Measurements from ENCODE around the gene MACROD2.

DNA sequence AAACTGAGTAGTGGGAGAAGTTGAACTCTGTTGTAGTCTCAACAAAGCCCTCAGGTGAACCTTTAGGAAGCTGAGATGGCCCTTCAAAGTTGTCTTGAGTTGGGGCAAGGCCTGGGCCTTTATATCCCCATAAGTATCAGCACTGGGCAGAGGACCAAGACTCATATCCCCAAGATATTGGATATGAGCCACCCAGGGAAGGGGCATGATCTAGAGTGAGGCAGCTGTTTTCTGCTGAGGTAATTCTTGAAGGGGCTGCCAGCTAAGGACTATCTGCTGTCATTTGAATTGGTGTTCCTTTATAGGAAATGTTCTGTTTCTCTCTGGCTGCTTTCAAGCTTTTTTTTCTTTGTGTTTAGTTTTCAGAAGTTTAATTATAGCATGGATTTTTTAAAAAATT, 482.8 kb downstream of the MACROD2 start:
- TF ChIP-seq, protein P1, sequence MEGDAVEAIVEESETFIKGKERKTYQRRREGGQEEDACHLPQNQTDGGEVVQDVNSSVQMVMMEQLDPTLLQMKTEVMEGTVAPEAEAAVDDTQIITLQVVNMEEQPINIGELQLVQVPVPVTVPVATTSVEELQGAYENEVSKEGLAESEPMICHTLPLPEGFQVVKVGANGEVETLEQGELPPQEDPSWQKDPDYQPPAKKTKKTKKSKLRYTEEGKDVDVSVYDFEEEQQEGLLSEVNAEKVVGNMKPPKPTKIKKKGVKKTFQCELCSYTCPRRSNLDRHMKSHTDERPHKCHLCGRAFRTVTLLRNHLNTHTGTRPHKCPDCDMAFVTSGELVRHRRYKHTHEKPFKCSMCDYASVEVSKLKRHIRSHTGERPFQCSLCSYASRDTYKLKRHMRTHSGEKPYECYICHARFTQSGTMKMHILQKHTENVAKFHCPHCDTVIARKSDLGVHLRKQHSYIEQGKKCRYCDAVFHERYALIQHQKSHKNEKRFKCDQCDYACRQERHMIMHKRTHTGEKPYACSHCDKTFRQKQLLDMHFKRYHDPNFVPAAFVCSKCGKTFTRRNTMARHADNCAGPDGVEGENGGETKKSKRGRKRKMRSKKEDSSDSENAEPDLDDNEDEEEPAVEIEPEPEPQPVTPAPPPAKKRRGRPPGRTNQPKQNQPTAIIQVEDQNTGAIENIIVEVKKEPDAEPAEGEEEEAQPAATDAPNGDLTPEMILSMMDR (IDR thresholded peaks at IDR 0.05), result no peak
- no peak for TF ChIP-seq POLR2A (IDR thresholded peaks at IDR 0.05)

Data from body of pancreas (tissue), 4 donors.